Rectal smooth muscle tissue (tissue), 1 donor: ENCODE data around the gene DDX27.

ENCODE experiments used
- H3K27ac ChIP-seq: one replicate; pipeline ENCODE4 v1.7.0; 2013; ENCODE audit warnings: low read depth, low read length, inconsistent platforms
- H3K27me3 ChIP-seq: one replicate; pipeline ENCODE4 v1.7.0; 2013; ENCODE audit warnings: low read length; ENCODE audit not compliant: control insufficient read depth, insufficient read depth
- H3K36me3 ChIP-seq: one replicate; pipeline ENCODE4 v1.7.0; 2013; ENCODE audit warnings: low read length; ENCODE audit not compliant: control insufficient read depth, insufficient read depth
- H3K4me1 ChIP-seq: one replicate; pipeline ENCODE4 v1.7.0; 2013; ENCODE audit warnings: low read length; ENCODE audit not compliant: control insufficient read depth, insufficient read depth
- H3K4me3 ChIP-seq: one replicate; pipeline ENCODE4 v1.7.0; 2013; ENCODE audit warnings: low read length
- H3K9ac ChIP-seq: one replicate; pipeline ENCODE4 v1.7.0; 2013; ENCODE audit warnings: low read length

DDX27 gene

DNA sequence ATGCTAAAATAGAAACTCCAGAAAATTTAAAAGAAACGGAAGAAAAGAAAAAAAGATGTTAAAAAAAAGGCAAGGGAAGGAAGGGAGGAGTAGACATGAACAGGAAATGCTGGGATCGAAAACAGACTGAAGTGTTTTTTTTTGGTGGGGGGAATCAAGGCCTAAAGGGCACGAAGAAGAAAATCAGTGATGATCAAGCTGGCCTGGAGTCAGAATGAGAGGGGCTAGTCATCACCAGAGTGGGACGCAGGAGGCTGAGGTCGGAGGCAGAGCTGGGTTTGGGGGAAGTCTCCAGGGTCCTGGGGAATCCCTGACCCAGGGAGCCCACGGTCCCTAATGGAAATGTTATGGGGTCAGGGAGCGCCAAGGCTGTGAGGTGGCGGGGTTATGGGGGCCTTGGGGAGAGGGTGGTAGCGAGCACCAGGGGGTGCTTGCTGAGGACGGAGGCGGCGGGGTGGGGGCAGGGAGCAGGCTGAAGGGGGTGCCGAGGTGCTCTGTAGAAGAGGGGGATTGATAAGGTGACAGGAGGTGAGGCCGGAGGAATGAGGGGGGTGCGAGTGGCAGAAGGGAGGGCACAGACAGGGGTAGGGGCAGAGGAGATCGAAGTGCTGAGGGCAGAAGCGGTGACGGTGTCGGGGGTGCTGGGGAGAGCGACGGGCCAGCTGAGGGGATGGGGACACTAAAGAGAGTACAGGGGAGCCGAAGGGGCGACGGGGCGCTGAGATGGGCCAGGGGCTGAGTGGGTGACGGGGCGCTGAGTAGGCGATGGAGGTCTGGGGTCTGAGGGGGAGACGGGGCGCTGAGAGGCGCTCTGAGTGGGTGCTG is 58.0 kb downstream of the DDX27 start:
- peaks cover 16% of the 10 kb centered on the region for H3K4me1 ChIP-seq
- H3K36me3 ChIP-seq: peaks cover 28% of the 10 kb centered on the region
- H3K27me3 ChIP-seq: no peaks in the 10 kb centered on the region
- H3K9ac ChIP-seq: peak overlapping the region; percentile 87
- peak overlapping the region; percentile 91 for H3K27ac ChIP-seq
- H3K4me3 ChIP-seq: peak overlapping the region; percentile 99

- Histone ChIP-seq H3K36me3 (peaks cover 33% of the 10 kb centered on the region), H3K9ac (peak overlapping the region; percentile 87), H3K27me3 (no peaks in the 10 kb centered on the region), H3K4me3 (peak overlapping the region; percentile 99), H3K4me1 (peaks cover 16% of the 10 kb centered on the region), H3K27ac (peak overlapping the region; percentile 91)
Measured at GRCh38 chr20:49277786-49278035, 58.5 kb downstream of the DDX27 start.

GRCh38 chr20:49278036-49278817 is 59.0 kb downstream of the DDX27 start, which contains the start of gene ZNFX1:
ZNFX1 (minus strand) TSS chr20:49278057; CDS start chr20:49275839, 2,218 bp downstream.
- H3K36me3 ChIP-seq: peaks cover 38% of the 10 kb centered on the region
- H3K9ac ChIP-seq: peak within 1 kb of the TSS; percentile 91
- no peaks in the 10 kb centered on the region for H3K27me3 ChIP-seq
- peak within 1 kb of the TSS; percentile 91 for H3K27ac ChIP-seq
- H3K4me3 ChIP-seq: peak within 1 kb of the TSS; percentile 99
- H3K4me1 ChIP-seq: peaks cover 16% of the 10 kb centered on the region

DNA sequence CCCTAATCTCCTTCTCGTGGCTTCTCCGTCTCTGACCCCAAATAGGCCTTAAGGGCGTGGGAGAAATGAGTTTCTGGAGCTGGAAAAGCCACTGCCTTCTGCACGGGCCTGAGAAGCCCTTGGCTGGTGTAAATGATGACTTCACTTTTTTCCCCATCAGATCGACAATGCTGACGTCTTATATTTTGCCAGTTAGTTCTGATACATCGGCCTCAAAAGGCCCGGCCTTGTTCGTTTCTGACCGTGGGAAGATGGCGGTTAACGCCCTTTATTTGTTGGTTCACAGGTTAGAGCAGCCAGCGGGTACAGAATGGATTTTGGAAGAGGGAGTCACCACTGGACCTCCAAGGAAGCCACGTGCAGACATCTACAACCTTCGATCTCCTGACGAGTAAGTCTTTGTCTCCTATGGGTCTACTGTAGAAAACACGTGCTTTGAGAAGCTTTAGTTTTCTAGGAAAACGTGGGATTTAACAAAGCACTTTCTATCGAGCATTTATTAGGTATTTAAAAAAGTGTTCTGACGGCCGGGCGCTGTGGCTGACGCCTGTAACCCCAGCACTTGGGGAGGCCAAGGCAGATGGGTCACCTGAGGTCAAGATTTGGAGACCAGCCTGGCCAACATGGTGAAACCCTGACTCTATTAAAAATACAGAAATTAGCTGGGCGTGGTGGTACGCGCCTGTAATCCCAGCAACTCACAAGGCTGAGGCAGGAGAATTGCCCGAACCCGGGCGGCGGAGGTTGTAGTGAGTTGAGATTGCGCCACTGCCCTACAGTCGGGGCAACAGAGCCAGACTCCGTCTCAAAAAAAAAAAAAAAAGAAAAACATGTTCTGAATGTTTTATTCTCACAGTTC is 59.8 kb downstream of the DDX27 start:
- H3K4me1 ChIP-seq: peaks cover 16% of the 10 kb centered on the region
- peak overlapping the region; percentile 91 for H3K9ac ChIP-seq
- peak overlapping the region; percentile 99 for H3K4me3 ChIP-seq
- peaks cover 38% of the 10 kb centered on the region for H3K36me3 ChIP-seq
- no peaks in the 10 kb centered on the region for H3K27me3 ChIP-seq
- H3K27ac ChIP-seq: peak overlapping the region; percentile 91

GRCh38 chr20:49279677-49280462 is 60.7 kb downstream of the DDX27 start:
- H3K27me3 ChIP-seq: no peaks in the 10 kb centered on the region
- H3K36me3 ChIP-seq: peaks cover 44% of the 10 kb centered on the region
- H3K9ac ChIP-seq: no peak overlapping the region
- peaks cover 16% of the 10 kb centered on the region for H3K4me1 ChIP-seq
- H3K4me3 ChIP-seq: peak overlapping the region; percentile 99
- H3K27ac ChIP-seq: no peak overlapping the region

- H3K27ac ChIP-seq: no peak overlapping the region
- H3K4me3 ChIP-seq: peak overlapping the region; percentile 99
- peaks cover 50% of the 10 kb centered on the region for H3K36me3 ChIP-seq
- H3K4me1 ChIP-seq: peaks cover 15% of the 10 kb centered on the region
- H3K9ac ChIP-seq: no peak overlapping the region
- no peaks in the 10 kb centered on the region for H3K27me3 ChIP-seq
Measured at GRCh38 chr20:49280463-49281058, 61.3 kb downstream of the DDX27 start.

- Histone ChIP-seq H3K9ac (no peak overlapping the region), H3K4me1 (peaks cover 9% of the 10 kb centered on the region), H3K27me3 (no peaks in the 10 kb centered on the region), H3K27ac (no peak overlapping the region), H3K36me3 (peaks cover 57% of the 10 kb centered on the region), H3K4me3 (no peak overlapping the region)
Measured at GRCh38 chr20:49281059-49281912, 62.1 kb downstream of the DDX27 start.

GRCh38 chr20:49281913-49282467 is 62.8 kb downstream of the DDX27 start:
- Histone ChIP-seq H3K27me3 (no peaks in the 10 kb centered on the region), H3K4me3 (no peak overlapping the region), H3K9ac (no peak overlapping the region), H3K4me1 (peaks cover 6% of the 10 kb centered on the region), H3K27ac (no peak overlapping the region), H3K36me3 (peaks cover 64% of the 10 kb centered on the region)

DNA sequence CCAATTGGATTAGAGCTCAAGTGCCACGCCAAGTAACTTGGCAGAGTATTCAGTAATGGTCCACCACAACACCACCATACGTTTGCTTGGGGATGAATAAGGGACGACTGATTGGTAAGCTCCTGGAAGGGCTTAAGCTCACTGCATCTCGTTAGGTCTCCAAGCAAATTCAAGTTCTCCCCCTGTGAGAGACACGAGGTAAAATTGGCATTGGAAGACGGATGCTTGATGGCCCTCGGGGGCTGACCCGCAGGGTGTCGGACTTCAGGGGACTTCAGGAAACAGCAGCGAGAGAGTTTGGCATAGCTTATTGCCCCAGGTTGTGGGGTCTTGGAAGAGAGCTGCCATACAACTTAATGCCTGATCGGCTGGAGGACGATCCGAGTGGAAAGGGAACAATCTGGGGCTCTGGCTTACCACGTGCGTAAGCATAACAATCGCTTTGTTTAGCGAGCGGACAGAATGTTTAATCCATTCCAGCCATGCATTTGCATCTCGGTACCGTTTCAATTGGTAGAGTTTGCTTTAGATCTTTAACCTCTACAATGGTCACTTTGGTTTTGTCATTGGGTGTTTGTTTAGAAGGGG is 63.5 kb downstream of the DDX27 start:
- Histone ChIP-seq H3K27me3 (no peaks in the 10 kb centered on the region), H3K9ac (no peak overlapping the region), H3K4me1 (peaks cover 6% of the 10 kb centered on the region), H3K4me3 (peak overlapping the region; percentile 17), H3K27ac (no peak overlapping the region), H3K36me3 (peaks cover 69% of the 10 kb centered on the region)

GRCh38 chr20:49283176-49283702 is 64.0 kb downstream of the DDX27 start:
- Histone ChIP-seq H3K27me3 (no peaks in the 10 kb centered on the region), H3K27ac (no peak overlapping the region), H3K9ac (no peak overlapping the region), H3K4me1 (peaks cover 6% of the 10 kb centered on the region), H3K36me3 (peaks cover 74% of the 10 kb centered on the region), H3K4me3 (no peak overlapping the region)
